Measurements from ENCODE around the gene QSOX2. TPM values are rescaled to one million over a fixed set of nuclear protein-coding genes. Genes with fewer than 3 reads are reported as not detected.
A peak's percentile ranks its signal among the peaks of the same experiment; 100 is the strongest.

Gene QSOX2
- total RNA-seq, 1 experiment from 2014 or later = 34.5 TPM

DNA sequence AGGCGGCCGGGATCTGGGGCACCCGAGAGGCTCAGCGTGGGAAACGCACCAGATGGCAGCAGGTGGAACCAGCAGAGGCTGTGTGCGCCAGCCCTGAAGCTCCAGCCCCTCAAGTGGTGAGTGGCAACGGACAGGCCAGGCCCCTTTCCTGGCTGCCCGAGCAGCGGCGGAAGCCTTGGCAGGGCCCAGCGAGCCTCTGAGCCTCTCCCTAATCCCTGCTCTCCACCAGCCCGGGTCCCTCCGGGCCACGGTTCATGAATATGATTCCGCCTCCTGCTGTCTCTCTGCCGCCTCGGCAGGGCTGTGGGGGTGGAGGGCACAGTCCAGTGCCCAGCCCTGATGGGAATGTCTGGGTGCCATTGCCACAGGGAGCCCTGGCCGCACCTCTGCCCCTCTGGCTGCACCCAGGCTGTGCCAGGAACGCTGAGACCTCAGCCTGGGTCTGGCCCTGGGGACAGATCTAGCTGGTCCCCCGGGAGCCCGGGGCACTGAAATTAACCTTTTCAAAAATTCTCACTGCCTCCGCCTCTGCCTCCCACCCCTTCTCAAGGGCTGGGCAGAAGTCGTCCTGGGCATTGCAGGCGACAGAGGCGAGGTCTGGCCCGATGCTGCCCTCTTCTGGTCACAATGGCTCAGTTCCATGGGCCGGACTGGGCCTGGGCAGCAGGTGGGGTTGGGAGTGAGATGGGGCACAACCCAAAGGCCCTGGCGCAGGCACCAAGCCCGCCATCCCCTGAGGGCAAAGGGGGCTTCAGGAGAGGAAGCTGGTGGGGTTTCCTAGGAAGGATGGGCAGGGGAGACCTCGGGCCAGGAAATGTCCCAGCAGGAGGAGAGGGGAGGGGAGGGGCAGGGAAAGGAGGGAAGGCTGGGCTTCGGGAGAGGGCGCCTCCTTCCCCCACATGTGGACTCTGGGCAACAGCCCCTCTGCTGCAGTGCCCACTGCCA lies 38.0 kb upstream of the QSOX2 start:
- peak; percentile 89 for DNase-seq (ENCODE audit: low spot score)

GRCh38 chr9:136282272-136282861 lies 36.8 kb upstream of the QSOX2 start:
- DNase-seq (ENCODE audit: low spot score) = no peak

- DNase-seq (ENCODE audit: low spot score) = no peak
These were observed 36.0 kb upstream of the QSOX2 start for GRCh38 chr9:136281421-136282271.

- no peak for DNase-seq (ENCODE audit: low spot score)
These were observed 35.1 kb upstream of the QSOX2 start for GRCh38 chr9:136280535-136281315.

DNA sequence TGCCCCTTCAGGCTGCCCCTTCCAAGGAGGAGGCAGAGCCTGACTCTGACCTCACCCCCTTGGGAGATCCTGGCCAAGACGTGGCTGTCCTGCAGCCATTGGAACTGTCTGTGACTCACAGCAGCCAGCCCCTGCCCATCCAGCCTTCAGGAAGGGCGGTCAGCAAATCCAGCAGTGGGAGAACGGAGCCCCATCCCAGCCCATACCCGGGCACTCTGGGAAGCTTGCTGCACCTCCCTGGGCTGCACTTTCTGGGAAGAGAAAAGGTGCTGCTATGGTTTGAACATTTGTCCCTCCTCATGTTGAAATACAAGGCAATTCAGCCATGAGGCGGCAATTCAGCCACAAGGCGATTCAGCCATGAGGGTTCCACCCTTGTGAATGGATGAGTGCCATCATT lies 33.9 kb upstream of the QSOX2 start:
- DNase-seq (ENCODE audit: low spot score) = no peak

GRCh38 chr9:136278894-136279293 lies 33.3 kb upstream of the QSOX2 start:
- DNase-seq (ENCODE audit: low spot score) = no peak

DNA sequence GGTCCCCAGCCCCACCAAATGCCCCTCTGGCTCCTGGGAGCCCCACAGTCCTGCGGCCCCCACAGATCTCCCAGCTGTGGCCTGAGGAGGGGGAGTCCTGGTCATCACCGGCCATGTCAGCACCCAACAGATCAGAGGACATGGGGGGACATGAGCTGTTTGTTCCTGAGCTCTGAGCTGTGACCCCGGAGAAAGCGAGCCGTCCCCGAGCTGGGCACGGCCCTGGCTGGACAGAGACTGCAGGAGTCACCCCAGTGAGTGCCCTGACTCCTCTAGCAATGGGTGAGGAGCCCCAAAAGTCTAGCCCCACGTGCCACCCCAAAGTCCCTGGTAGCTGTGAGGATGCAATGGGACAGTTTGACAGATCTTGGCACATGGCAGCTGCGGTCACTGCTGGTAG lies 32.6 kb upstream of the QSOX2 start:
- no peak for DNase-seq (ENCODE audit: low spot score)

GRCh38 chr9:136277746-136278145 lies 32.1 kb upstream of the QSOX2 start:
- no peak for DNase-seq (ENCODE audit: low spot score)

- no peak for DNase-seq (ENCODE audit: low spot score)
These were observed 31.1 kb upstream of the QSOX2 start for GRCh38 chr9:136276716-136277115.

DNA sequence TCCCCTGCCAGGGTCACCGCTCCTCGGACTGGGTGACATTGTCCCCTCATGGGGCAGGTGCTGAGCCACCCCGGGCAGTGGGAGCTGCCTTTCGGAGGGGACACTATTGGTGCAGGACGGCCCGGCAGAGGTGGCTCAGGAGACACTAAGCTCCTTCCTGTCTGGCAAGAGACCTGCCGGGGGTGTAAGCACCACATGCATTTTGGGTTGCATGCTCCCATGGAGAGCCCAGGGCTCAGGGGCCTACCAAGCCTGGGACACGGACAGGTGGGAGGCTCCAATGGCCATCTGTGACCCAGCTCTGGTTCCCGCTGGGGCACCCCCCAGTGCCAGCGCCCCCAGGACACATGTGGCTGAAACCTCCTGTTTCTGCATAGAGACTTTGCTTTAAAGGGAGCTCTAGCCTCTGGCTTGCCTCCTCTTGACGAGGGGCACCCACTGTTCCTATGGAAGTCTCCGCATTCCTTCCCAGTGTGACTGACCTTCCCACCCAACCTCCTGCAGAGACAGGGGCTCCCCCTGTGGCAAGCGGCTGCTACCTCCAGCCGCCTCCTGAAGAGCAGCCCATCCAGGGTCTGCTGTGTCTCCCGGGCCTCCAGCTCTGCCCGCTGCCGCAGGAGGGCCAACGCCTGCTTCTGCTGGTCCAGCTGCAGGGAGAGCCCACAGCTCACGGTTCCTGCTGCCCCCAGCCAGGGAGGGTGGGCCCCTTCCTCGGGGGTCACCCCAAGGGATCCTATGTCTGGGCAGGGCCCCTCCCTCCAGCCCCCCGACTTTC lies 30.2 kb upstream of the QSOX2 start:
- no peak for DNase-seq (ENCODE audit: low spot score)

DNA sequence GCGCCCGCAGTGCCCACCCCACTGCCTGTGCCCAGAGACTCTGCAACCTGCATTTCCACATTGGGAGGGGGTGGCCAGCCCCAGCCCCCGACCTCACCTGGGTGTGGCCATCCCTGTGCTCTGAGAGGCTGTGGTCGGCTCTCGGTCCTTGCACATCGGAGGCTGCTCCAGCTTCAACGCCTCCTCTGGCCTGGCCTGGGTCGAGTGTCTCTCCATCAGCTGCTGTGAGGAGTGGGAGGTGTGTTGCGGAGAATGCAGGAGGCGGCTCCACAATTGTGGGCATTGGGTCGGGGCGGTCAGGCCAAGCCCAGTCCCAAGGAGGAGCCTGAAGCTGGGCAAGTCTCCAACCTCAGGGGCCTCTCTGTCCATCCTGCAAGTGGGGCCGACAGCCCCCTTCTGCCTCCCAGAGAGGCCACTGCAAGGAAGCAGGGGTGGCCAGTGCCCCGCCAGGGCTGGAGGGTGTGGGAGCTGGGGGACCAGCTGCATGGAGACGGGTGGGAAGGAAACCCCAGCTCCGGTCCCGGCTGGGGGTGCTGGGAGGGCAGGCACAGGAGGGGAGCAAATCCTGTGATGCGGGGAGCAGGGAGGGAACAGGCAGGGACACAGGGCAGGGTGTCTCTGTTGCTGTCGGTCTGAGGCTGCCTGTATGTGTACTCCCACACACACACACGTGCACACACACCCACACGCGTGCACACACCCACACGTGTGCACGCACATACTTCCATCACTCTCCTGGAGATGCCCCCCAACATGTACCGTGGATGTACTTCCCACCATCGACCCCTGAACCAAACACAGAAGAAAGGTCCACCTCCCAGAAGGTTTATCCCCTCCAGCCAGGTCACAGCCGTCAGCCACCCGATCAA lies 29.4 kb upstream of the QSOX2 start:
- DNase-seq (ENCODE audit: low spot score) = no peak

DNA sequence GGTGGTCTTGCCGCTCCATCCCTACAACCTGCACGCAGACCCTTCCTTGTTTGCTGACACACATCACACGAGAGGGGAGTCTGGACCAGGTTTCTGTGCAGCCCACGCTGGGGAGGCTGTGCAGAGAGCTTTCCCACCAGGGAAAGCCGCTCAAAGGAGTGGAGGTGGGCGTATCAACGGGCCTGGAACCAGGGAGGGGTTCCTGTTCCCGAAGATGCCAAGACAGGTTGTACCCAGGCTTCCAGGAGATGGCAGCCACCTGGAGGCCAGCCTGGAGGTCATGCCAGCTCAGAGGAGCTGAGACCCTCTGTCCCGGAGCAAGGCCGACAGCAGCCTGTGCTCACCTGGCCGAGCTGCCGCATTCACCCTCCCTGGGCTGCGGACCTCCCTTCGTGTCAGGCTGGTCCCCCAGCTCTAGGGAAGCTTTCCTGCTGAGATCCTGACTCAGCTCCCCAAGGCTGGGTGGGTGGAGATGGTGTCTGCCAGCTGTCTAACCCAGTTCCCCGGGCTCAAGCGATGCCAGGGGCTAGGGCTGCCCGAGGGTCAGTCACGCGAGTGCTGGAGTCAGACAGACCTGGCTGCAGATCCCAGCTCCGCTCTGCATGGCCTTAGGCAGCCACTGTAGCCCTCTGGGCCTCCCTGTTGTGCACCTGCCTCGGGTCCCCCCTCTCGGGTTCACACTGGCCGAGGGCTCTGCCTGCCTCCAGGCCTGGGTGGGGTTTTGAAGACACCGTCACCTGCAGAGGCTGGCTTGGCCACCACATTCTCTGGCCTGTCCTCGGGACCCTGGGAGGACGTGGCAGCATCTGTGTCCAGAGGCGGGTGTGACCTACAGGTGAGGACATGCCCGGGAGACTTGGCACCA lies 28.5 kb upstream of the QSOX2 start:
- DNase-seq (ENCODE audit: low spot score) = no peak

- no peak for DNase-seq (ENCODE audit: low spot score)
These were observed 27.7 kb upstream of the QSOX2 start for GRCh38 chr9:136273244-136273865.

DNA sequence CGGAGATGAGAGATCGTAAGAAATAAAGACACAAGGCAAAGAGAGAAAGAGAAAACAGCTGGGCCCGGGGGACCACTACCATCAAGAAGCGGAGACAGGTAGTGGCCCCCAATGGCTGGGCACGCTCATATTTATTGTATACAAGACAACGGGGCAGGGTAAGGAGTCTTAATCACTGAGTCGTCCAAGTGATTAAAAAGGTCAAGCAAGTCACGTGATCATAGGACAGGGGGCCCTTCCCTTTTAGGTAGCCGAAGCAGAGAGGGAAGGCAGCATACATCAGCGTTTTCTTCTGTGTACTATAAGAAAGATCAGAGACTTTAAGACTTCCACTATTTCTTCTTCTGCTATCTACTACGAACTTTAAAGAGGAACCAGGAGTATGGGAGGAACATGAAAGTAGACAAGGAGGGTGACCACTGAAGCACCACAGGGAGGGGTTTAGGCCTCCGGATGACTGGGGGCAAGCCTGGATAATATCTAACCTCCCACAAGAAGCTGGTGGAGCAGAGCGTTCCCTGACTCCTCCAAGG lies 24.6 kb upstream of the QSOX2 start:
- DNase-seq (ENCODE audit: low spot score) = no peak

- no peak for DNase-seq (ENCODE audit: low spot score)
These were observed 23.1 kb upstream of the QSOX2 start for GRCh38 chr9:136268735-136269134.

DNA sequence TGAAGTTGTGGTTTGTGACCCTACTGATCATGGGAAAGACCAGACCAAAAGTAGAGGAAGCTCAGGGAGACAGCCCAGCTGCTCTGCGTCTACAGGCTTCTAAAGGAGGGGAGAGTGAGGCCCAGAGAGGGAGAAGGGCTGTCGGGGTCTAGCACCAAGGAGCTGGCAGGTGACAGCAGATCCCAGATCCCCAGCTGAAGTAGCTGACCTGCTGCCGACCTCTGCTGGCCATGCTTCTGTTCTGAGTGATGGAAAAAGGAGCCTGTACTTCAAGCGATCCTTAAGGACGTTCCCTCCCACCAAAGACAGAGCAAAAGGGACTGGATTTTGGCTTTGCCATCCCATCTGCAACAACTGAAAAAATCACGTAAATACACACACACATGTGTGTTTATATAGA lies 22.7 kb upstream of the QSOX2 start:
- peak; percentile 34 for DNase-seq (ENCODE audit: low spot score)

DNA sequence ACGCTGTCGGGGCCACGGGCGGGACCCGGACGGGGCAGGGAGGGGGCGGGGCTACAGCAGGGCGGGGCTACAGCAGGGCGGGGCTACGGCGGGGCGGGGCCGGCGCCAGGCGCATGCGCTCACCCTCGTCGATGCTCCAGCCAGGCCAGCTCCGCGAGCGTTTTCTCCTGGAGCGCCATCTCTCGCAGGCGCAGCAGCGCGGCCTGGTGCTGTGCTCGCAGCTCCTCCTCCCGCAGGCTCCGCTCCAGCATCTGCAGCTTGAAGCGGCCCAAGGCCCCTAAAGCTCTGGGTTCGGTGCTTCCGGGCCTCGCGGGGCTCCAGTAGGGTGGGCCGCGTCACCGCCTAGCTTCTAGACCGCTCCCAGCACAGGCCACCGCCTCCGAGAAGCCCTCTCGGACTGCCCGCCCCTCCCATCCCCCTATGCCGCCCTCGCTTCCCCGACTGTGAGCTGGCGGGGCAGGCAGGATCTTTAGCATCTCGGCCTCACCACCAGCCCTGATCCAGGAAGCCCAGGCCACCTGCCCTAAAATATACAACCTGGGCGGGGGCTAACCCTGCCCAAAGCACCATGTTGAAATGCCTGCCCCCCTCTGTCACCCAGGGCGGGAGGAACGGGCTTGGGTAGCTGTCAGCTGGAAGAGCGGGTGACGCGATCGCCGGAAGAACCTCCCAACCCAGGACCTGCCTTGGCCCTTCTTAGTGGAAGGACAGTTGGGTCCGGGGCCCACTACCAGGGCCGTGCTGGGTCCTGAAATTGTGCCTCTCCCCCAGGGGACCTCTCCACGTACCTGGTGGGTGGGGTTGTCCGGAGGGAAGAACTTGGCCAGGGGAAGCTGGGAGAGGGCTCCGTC lies 21.9 kb upstream of the QSOX2 start:
- DNase-seq (ENCODE audit: low spot score) = peak; percentile 80

Measured in HT-29 (cell line).